Measurements from ENCODE around the gene MSLN. TPM values are rescaled to one million over a fixed set of nuclear protein-coding genes. Genes with fewer than 3 reads are reported as not detected.

Gene MSLN
- total and polyA plus RNA-seq, 2 experiments from 2014 or later = 0.10 TPM; not detected in 1

GRCh38 chr16:801584-802363 is 41.2 kb downstream of the MSLN start:
- no peaks in the 10 kb centered on the region; the same call in 1 of the 3 replicates for H3K9me3 Mint-ChIP-seq
- Histone ChIP-seq H3K27me3 (ENCODE audit: insufficient read depth) (peaks cover 43% of the 10 kb centered on the region), H3K4me2 (no peak overlapping the region)

GRCh38 chr16:802461-802860 is 41.9 kb downstream of the MSLN start:
- Histone ChIP-seq H4K20me1 (replicated peaks; ENCODE audit: insufficient read depth) (no peaks in the 10 kb centered on the region; the same call in 1 of the 2 replicates), H3K4me2 (no peak overlapping the region), H3K36me3 (ENCODE audit: insufficient read depth) (no peaks in the 10 kb centered on the region), H2AFZ (no peak overlapping the region), H3K4me3 (no peak overlapping the region), H3K27ac (ENCODE audit: low read depth) (no peak overlapping the region), H3K79me2 (replicated peaks; ENCODE audit: insufficient read depth) (no peaks in the 10 kb centered on the region), H3K4me1 (ENCODE audit: insufficient read depth) (peaks cover 3% of the 10 kb centered on the region; the same call in 1 of the 2 replicates), H3K9me2 (ENCODE audit: insufficient read depth) (no peaks in the 10 kb centered on the region), H3F3A (replicated peaks; ENCODE audit: low read depth) (no peaks in the 10 kb centered on the region; the same call in 1 of the 2 replicates), H3K27me3 (ENCODE audit: insufficient read depth) (peaks cover 43% of the 10 kb centered on the region)
- Mint-ChIP-seq H3K9me3 (no peaks in the 10 kb centered on the region; the same call in 1 of the 3 replicates), H3K4me3 (no peak overlapping the region), H3K27me3 (ENCODE audit: insufficient read depth, low read depth, poor library complexity) (peaks cover 31% of the 10 kb centered on the region), H3K27ac (no peak overlapping the region), H3K4me1 (peaks cover 4% of the 10 kb centered on the region; the same call in 1 of the 3 replicates), H3K36me3 (ENCODE audit: low read depth) (peaks cover 13% of the 10 kb centered on the region; the same call in 2 of the 3 replicates)
- ATAC-seq = no peak
- DNase-seq (ENCODE audit: low spot score) = no peak
- TF ChIP-seq ZNF462 (CRISPR knock-in tag; IDR thresholded peaks at IDR 0.05) (no peak), ZNF331 (CRISPR knock-in tag; IDR thresholded peaks at IDR 0.05; ENCODE audit: low read depth) (no peak), POLR2AphosphoS5 (IDR thresholded peaks at IDR 0.05; ENCODE audit: low read depth) (no peak), EZH2 (IDR thresholded peaks at IDR 0.05; ENCODE audit: low read depth, unreplicated experiment) (no peak), STAT1 (IDR thresholded peaks at IDR 0.05; ENCODE audit: unreplicated experiment) (no peak), NANOG (IDR thresholded peaks at IDR 0.05; ENCODE audit: borderline replicate concordance) (no peak), CTCF (conservative IDR thresholded peaks at IDR 0.05; ENCODE audit: low read depth in 2 of 2) (no peak)
- TF ChIP-seq, protein P1, sequence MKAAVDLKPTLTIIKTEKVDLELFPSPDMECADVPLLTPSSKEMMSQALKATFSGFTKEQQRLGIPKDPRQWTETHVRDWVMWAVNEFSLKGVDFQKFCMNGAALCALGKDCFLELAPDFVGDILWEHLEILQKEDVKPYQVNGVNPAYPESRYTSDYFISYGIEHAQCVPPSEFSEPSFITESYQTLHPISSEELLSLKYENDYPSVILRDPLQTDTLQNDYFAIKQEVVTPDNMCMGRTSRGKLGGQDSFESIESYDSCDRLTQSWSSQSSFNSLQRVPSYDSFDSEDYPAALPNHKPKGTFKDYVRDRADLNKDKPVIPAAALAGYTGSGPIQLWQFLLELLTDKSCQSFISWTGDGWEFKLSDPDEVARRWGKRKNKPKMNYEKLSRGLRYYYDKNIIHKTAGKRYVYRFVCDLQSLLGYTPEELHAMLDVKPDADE (IDR thresholded peaks at IDR 0.05) = no peak

More at GRCh38 chr16:801584-802363, 41.2 kb downstream of the MSLN start:
- Histone ChIP-seq H3K4me3 (no peak overlapping the region), H3F3A (replicated peaks; ENCODE audit: low read depth) (no peaks in the 10 kb centered on the region), H2AFZ (no peak overlapping the region), H3K4me1 (ENCODE audit: insufficient read depth) (peaks cover 3% of the 10 kb centered on the region; the same call in 1 of the 2 replicates), H3K36me3 (ENCODE audit: insufficient read depth) (no peaks in the 10 kb centered on the region), H4K20me1 (replicated peaks; ENCODE audit: insufficient read depth) (no peaks in the 10 kb centered on the region; the same call in 1 of the 2 replicates), H3K27ac (ENCODE audit: low read depth) (no peak overlapping the region), H3K9me2 (ENCODE audit: insufficient read depth) (no peaks in the 10 kb centered on the region), H3K79me2 (replicated peaks; ENCODE audit: insufficient read depth) (no peaks in the 10 kb centered on the region)
- H3K27ac Mint-ChIP-seq = no peak overlapping the region
- peaks cover 31% of the 10 kb centered on the region for H3K27me3 Mint-ChIP-seq (ENCODE audit: insufficient read depth, low read depth, poor library complexity)
- peaks cover 20% of the 10 kb centered on the region; the same call in 2 of the 3 replicates for H3K36me3 Mint-ChIP-seq (ENCODE audit: low read depth)
- peaks cover 4% of the 10 kb centered on the region; the same call in 1 of the 3 replicates for H3K4me1 Mint-ChIP-seq
- no peak for ATAC-seq
- no peak overlapping the region for H3K4me3 Mint-ChIP-seq
- TF ChIP-seq, protein P1 (IDR thresholded peaks at IDR 0.05) = no peak
- TF ChIP-seq CREB1 (CRISPR knock-in tag; IDR thresholded peaks at IDR 0.05; ENCODE audit: low read depth) (no peak), JUNB (IDR thresholded peaks at IDR 0.05; ENCODE audit: unreplicated experiment) (no peak)
- no peak for DNase-seq (ENCODE audit: low spot score)
